Measurements from ENCODE around the gene FOXP1. TPM values are rescaled to one million over a fixed set of nuclear protein-coding genes. Genes with fewer than 3 reads are reported as not detected.

Gene FOXP1
- total RNA-seq, 1 donor from 2014 or later = 33.2 TPM

Other genes starting within 250 kb of the FOXP1 start
- 2.1 and 3.1 TPM in 2 replicates for gene EIF4E3, start 141.7 kb upstream of the FOXP1 start, total RNA-seq
- gene GPR27, start 170.1 kb upstream of the FOXP1 start, total RNA-seq = 0.38 and 0.53 TPM in 2 replicates
- gene PROK2, start 201.4 kb upstream of the FOXP1 start, total RNA-seq = not detected in 2 replicates

All from bronchial epithelial cell (primary cell).